Loucy (cell line): ENCODE data around the gene PCDHA7.
"Not testable (repeated sequence)": the region's sequence is repeated elsewhere in the genome, so short reads cannot be mapped to it uniquely, and the experiment has no call there.

ENCODE experiments used
- H2AFZ ChIP-seq: fragments of 200-600 bp; sonication (generic); 2 replicates; pipeline ENCODE4 v1.6.0; 2016; ENCODE audit warnings: antibody characterized with exemption, mild to moderate bottlenecking, low read length, moderate library complexity
- H3F3A ChIP-seq: fragments of 200-600 bp; 2 replicates; pipeline ENCODE4 v1.6.0; 2016; ENCODE audit warnings: antibody characterized with exemption, low read depth, mild to moderate bottlenecking
- H3K27me3 ChIP-seq: fragments of 200-600 bp; sonication (generic); 2 replicates; pipeline ENCODE4 v1.6.1; 2014; ENCODE audit warnings: low read length, mild to moderate bottlenecking; ENCODE audit not compliant: insufficient read depth, poor library complexity, severe bottlenecking
- H3K36me3 ChIP-seq: fragments of 200-600 bp; sonication (generic); 2 replicates; pipeline ENCODE4 v1.6.1; 2016; ENCODE audit warnings: low read length; ENCODE audit not compliant: insufficient read depth
- H3K4me1 ChIP-seq: fragments of 200-600 bp; sonication (generic); 2 replicates; pipeline ENCODE4 v1.5.1; 2014; ENCODE audit warnings: low read length, mild to moderate bottlenecking; ENCODE audit not compliant: insufficient read depth, poor library complexity, severe bottlenecking
- H3K4me2 ChIP-seq: fragments of 200-600 bp; sonication (generic); 2 replicates; pipeline ENCODE4 v1.6.0; 2014; ENCODE audit warnings: antibody characterized with exemption, low read length, low read depth, mild to moderate bottlenecking; ENCODE audit not compliant: poor library complexity, severe bottlenecking
- H3K4me3 ChIP-seq: fragments of 200-600 bp; sonication (generic); 2 replicates; pipeline ENCODE4 v1.5.1; 2014; ENCODE audit warnings: low read length, mild to moderate bottlenecking, mixed read lengths; ENCODE audit not compliant: poor library complexity, severe bottlenecking
- H3K79me2 ChIP-seq: fragments of 200-600 bp; sonication (generic); 2 replicates; pipeline ENCODE4 v1.6.1; 2014; ENCODE audit warnings: low read length; ENCODE audit not compliant: insufficient read depth
- H3K9ac ChIP-seq: fragments of 200-600 bp; sonication (generic); 2 replicates; pipeline ENCODE4 v1.6.0; 2014; ENCODE audit warnings: mild to moderate bottlenecking, low read depth, low read length, moderate library complexity; ENCODE audit not compliant: poor library complexity, severe bottlenecking
- H3K9me2 ChIP-seq: fragments of 200-600 bp; sonication (generic); replicated peaks from 2 replicates; pipeline ENCODE4 v1.6.1; 2016; ENCODE audit warnings: low read depth, low read length, mixed read lengths
- H3K9me3 ChIP-seq: fragments of 200-600 bp; sonication (generic); 2 replicates; pipeline ENCODE4 v1.6.1; 2014; ENCODE audit warnings: mild to moderate bottlenecking, antibody characterized with exemption, low read length, low read depth; ENCODE audit not compliant: insufficient read depth
- H4K20me1 ChIP-seq: fragments of 200-600 bp; sonication (generic); 2 replicates; pipeline ENCODE4 v1.6.0; 2014; ENCODE audit warnings: antibody characterized with exemption, low read length, mild to moderate bottlenecking; ENCODE audit not compliant: insufficient read depth, poor library complexity, severe bottlenecking
- EZH2phosphoT487 ChIP-seq: fragments of 200-600 bp; IDR thresholded peaks from 2 replicates; pipeline ENCODE4 v1.6.1; 2018; ENCODE audit warnings: antibody characterized with exemption, mild to moderate bottlenecking, moderate library complexity, borderline replicate concordance
- TF ChIP-seq, protein P1 (sequence below): fragments of 200-600 bp; sonication (generic); conservative IDR thresholded peaks from 2 replicates; pipeline ENCODE4 v1.5.1; 2014; ENCODE audit warnings: mild to moderate bottlenecking, antibody characterized with exemption, low read length

The PCDHA7 gene

DNA sequence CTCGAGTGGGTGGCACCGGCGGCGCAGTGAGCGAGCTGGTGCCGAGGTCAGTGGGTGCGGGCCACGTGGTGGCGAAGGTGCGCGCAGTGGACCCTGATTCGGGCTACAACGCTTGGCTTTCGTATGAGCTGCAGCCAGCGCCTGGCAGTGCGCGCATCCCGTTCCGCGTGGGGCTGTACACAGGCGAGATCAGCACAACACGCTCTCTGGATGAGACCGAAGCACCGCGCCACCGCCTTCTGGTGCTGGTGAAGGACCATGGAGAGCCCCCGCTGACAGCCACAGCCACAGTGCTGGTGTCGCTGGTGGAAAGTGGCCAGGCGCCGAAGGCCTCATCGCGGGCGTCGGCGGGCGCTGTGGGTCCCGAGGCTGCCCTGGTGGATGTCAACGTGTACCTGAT is 10.6 kb upstream of the PCDHA7 start:
- no peak overlapping the region for H2AFZ ChIP-seq
- no peak for TF ChIP-seq EZH2phosphoT487
- TF ChIP-seq, protein P1, sequence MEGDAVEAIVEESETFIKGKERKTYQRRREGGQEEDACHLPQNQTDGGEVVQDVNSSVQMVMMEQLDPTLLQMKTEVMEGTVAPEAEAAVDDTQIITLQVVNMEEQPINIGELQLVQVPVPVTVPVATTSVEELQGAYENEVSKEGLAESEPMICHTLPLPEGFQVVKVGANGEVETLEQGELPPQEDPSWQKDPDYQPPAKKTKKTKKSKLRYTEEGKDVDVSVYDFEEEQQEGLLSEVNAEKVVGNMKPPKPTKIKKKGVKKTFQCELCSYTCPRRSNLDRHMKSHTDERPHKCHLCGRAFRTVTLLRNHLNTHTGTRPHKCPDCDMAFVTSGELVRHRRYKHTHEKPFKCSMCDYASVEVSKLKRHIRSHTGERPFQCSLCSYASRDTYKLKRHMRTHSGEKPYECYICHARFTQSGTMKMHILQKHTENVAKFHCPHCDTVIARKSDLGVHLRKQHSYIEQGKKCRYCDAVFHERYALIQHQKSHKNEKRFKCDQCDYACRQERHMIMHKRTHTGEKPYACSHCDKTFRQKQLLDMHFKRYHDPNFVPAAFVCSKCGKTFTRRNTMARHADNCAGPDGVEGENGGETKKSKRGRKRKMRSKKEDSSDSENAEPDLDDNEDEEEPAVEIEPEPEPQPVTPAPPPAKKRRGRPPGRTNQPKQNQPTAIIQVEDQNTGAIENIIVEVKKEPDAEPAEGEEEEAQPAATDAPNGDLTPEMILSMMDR: no peak
- H3K4me1 ChIP-seq: no peaks in the 10 kb centered on the region
- no peaks in the 10 kb centered on the region for H4K20me1 ChIP-seq
- no peak overlapping the region for H3K4me2 ChIP-seq
- H3K27me3 ChIP-seq: no peaks in the 10 kb centered on the region
- no peaks in the 10 kb centered on the region; the same call in 1 of the 2 replicates for H3K9me3 ChIP-seq
- H3K9ac ChIP-seq: no peak overlapping the region
- no peaks in the 10 kb centered on the region for H3F3A ChIP-seq
- H3K79me2 ChIP-seq: no peaks in the 10 kb centered on the region
- H3K9me2 ChIP-seq: no peaks in the 10 kb centered on the region
- no peaks in the 10 kb centered on the region for H3K36me3 ChIP-seq
- H3K4me3 ChIP-seq: no peak overlapping the region

DNA sequence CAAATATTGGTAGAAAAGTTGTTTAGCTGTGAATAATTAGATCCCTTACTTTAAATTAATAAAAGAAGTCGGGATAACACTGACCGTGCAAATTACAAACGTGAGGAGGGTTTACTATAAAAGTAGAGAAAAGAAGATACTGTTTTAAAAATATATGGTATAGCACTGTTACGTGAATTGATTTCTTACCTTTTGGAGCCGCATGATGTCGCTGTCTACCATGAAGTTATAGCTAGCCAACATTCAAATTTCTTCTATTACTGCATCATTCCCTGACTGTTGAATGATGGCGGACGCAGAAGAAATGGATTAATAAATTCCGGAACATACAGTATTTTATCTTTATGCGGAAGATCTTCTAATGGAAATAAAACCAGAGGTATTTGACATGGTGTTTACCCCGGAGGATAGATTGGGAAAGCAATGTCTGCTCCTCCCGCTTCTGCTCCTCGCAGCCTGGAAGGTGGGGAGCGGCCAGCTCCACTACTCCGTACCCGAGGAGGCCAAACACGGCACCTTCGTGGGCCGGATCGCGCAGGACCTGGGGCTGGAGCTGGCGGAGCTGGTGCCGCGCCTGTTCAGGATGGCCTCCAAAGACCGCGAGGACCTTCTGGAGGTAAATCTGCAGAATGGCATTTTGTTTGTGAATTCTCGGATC is 6.2 kb upstream of the PCDHA7 start, which contains the start of gene PCDHA6:
Gene PCDHA6 (plus strand): TSS at position 257 of the 658 bp plus-strand sequence. CDS start 132 bp downstream, at position 389.
- H3K4me1 ChIP-seq: no peaks in the 10 kb centered on the region
- H3K9me2 ChIP-seq: no peaks in the 10 kb centered on the region
- H3K79me2 ChIP-seq: no peaks in the 10 kb centered on the region
- H2AFZ ChIP-seq: no peak within 1 kb of the TSS
- H3F3A ChIP-seq: no peaks in the 10 kb centered on the region
- H4K20me1 ChIP-seq: no peaks in the 10 kb centered on the region
- no peak within 1 kb of the TSS for H3K9ac ChIP-seq
- H3K27me3 ChIP-seq: no peaks in the 10 kb centered on the region
- TF ChIP-seq, protein P1: no peak
- TF ChIP-seq EZH2phosphoT487: no peak
- H3K9me3 ChIP-seq: no peaks in the 10 kb centered on the region
- H3K36me3 ChIP-seq: no peaks in the 10 kb centered on the region
- H3K4me2 ChIP-seq: no peak within 1 kb of the TSS
- H3K4me3 ChIP-seq: no peak within 1 kb of the TSS

- Histone ChIP-seq H4K20me1 (no peaks in the 10 kb centered on the region), H2AFZ (no peak overlapping the region), H3K4me1 (no peaks in the 10 kb centered on the region), H3K9me2 (no peaks in the 10 kb centered on the region), H3K9ac (no peak overlapping the region), H3K36me3 (no peaks in the 10 kb centered on the region), H3K79me2 (no peaks in the 10 kb centered on the region), H3K27me3 (no peaks in the 10 kb centered on the region), H3F3A (no peaks in the 10 kb centered on the region), H3K4me3 (no peak overlapping the region), H3K9me3 (no peaks in the 10 kb centered on the region), H3K4me2 (no peak overlapping the region)
- TF ChIP-seq, protein P1: no peak
- TF ChIP-seq EZH2phosphoT487: no peak
These were observed 5.7 kb upstream of the PCDHA7 start for GRCh38 chr5:140828362-140828737.

GRCh38 chr5:140829511-140830501 is 4.3 kb upstream of the PCDHA7 start:
- not testable (repeated sequence) for H3K36me3 ChIP-seq, H3K4me2 ChIP-seq, H4K20me1 ChIP-seq, H3F3A ChIP-seq, H2AFZ ChIP-seq, H3K4me1 ChIP-seq, H3K4me3 ChIP-seq, H3K27me3 ChIP-seq, H3K9me2 ChIP-seq, H3K9me3 ChIP-seq, H3K79me2 ChIP-seq, H3K9ac ChIP-seq

GRCh38 chr5:140834439-140835008 is 455 bp downstream of the PCDHA7 start:
- not testable (repeated sequence) for H3K4me2 ChIP-seq, H3K9me3 ChIP-seq, H3K79me2 ChIP-seq, H3K9me2 ChIP-seq, H3K9ac ChIP-seq, H2AFZ ChIP-seq, H3K36me3 ChIP-seq, H3K27me3 ChIP-seq, H4K20me1 ChIP-seq, H3K4me3 ChIP-seq, H3K4me1 ChIP-seq, H3F3A ChIP-seq
